Hepatocyte (in vitro differentiated cells): ENCODE results near the gene DHX35.

Source experiments
- EZH2 ChIP-seq: fragments of 200-600 bp; sonication (generic); IDR thresholded peaks from 2 replicates; pipeline ENCODE4 v1.6.1; 2016; ENCODE audit warnings: antibody characterized with exemption, mild to moderate bottlenecking, borderline replicate concordance
- EZH2phosphoT487 ChIP-seq: fragments of 200-600 bp; sonication (generic); IDR thresholded peaks from one replicate; pipeline ENCODE4 v1.6.1; 2018; ENCODE audit warnings: antibody characterized with exemption, mild to moderate bottlenecking, low read depth, moderate library complexity; ENCODE audit not compliant: unreplicated experiment, severe bottlenecking
- TF ChIP-seq, protein P1 (sequence below): fragments of 200-600 bp; sonication (generic); IDR thresholded peaks from 2 replicates; pipeline ENCODE4 v1.5.1; 2016; ENCODE audit warnings: antibody characterized with exemption, mild to moderate bottlenecking; ENCODE audit not compliant: poor library complexity

DNA sequence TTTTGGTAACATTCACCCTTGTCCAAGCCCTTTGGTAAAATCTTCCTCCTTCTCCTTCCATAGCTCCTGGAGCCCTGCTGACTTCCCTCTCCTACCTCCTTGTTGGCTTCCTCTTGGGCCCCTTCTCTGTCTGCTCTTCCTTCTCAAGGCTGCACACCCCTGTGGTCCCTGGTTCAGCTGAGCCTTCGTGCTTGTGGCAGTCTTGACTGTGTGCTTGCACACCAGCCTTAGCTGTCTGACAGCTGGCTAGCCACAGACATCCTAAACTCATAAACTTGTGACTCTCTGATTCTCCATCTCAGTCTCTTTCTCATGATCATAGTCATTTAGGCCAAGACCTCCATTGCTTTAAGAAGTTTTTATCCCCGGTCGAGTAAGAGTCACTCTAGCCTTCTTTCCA, 37.1 kb downstream of the DHX35 start:
- TF ChIP-seq, protein P1, sequence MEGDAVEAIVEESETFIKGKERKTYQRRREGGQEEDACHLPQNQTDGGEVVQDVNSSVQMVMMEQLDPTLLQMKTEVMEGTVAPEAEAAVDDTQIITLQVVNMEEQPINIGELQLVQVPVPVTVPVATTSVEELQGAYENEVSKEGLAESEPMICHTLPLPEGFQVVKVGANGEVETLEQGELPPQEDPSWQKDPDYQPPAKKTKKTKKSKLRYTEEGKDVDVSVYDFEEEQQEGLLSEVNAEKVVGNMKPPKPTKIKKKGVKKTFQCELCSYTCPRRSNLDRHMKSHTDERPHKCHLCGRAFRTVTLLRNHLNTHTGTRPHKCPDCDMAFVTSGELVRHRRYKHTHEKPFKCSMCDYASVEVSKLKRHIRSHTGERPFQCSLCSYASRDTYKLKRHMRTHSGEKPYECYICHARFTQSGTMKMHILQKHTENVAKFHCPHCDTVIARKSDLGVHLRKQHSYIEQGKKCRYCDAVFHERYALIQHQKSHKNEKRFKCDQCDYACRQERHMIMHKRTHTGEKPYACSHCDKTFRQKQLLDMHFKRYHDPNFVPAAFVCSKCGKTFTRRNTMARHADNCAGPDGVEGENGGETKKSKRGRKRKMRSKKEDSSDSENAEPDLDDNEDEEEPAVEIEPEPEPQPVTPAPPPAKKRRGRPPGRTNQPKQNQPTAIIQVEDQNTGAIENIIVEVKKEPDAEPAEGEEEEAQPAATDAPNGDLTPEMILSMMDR, result no peak
- TF ChIP-seq EZH2, result no peak
- no peak for TF ChIP-seq EZH2phosphoT487
